NB4 (cell line): Measurements from ENCODE around the gene CHCHD3.
"Not testable (repeated sequence)": the region's sequence is repeated elsewhere in the genome, so short reads cannot be mapped to it uniquely, and the experiment has no call there.

Experiments
- DNase-seq: peaks from one replicate; pipeline ENCODE4 v3.0.0; 2010; ENCODE audit warnings: low read depth
- H3K4me3 ChIP-seq: one replicate; pipeline ENCODE4 v1.5.1; 2011; ENCODE audit warnings: mild to moderate bottlenecking, low read depth, low read length, moderate library complexity
- CTCF ChIP-seq: IDR thresholded peaks from one replicate; pipeline ENCODE4 v1.5.1; 2012; ENCODE audit warnings: low read depth, low read length
- MAX ChIP-seq: IDR thresholded peaks from 2 replicates; pipeline ENCODE4 v1.6.1; 2011; ENCODE audit warnings: low read depth, low read length
- MYC ChIP-seq: IDR thresholded peaks from 2 replicates; pipeline ENCODE4 v1.6.1; 2011; ENCODE audit warnings: low read depth, low read length
- POLR2A ChIP-seq: IDR thresholded peaks from 2 replicates; pipeline ENCODE4 v1.6.1; 2011; ENCODE audit warnings: mild to moderate bottlenecking; ENCODE audit not compliant: insufficient read length; ENCODE audit errors: extremely low read depth

The CHCHD3 gene

GRCh38 chr7:132977234-132977633 is 104.7 kb downstream of the CHCHD3 start:
- no peak for TF ChIP-seq MAX
- no peak for TF ChIP-seq POLR2A
- TF ChIP-seq CTCF, result no peak
- TF ChIP-seq MYC, result no peak
- no peak overlapping the region for H3K4me3 ChIP-seq

GRCh38 chr7:132972745-132973144 is 109.1 kb downstream of the CHCHD3 start:
- TF ChIP-seq MYC (no peak), POLR2A (no peak), MAX (no peak), CTCF (no peak)
- no peak for DNase-seq
- H3K4me3 ChIP-seq, result no peak overlapping the region

More at GRCh38 chr7:132977234-132977633, 104.7 kb downstream of the CHCHD3 start:
- no peak for DNase-seq

- TF ChIP-seq POLR2A (no peak), MYC (no peak), MAX (no peak), CTCF (no peak)
- no peak overlapping the region for H3K4me3 ChIP-seq
- no peak for DNase-seq
Measured at GRCh38 chr7:132970257-132970656, 111.6 kb downstream of the CHCHD3 start.

GRCh38 chr7:132969520-132969919 is 112.4 kb downstream of the CHCHD3 start:
- no peak for TF ChIP-seq CTCF
- no peak for TF ChIP-seq MAX
- no peak for TF ChIP-seq POLR2A
- TF ChIP-seq MYC, result no peak
- no peak overlapping the region for H3K4me3 ChIP-seq
- DNase-seq, result no peak

GRCh38 chr7:132967470-132967848 is 114.4 kb downstream of the CHCHD3 start:
- DNase-seq, result not testable (repeated sequence)

GRCh38 chr7:132966754-132967469 is 115.0 kb downstream of the CHCHD3 start:
- no peak for DNase-seq
- TF ChIP-seq POLR2A, result no peak
- TF ChIP-seq MYC, result no peak
- H3K4me3 ChIP-seq, result no peak overlapping the region

More at GRCh38 chr7:132967470-132967848, 114.4 kb downstream of the CHCHD3 start:
- H3K4me3 ChIP-seq, result not testable (repeated sequence)

- H3K4me3 ChIP-seq, result no peak overlapping the region
- DNase-seq, result no peak
- TF ChIP-seq POLR2A, result no peak
- TF ChIP-seq MAX, result no peak
- no peak for TF ChIP-seq CTCF
- no peak for TF ChIP-seq MYC
Measured at GRCh38 chr7:132965951-132966350, 115.9 kb downstream of the CHCHD3 start.
